Fibroblast of mammary gland (primary cell): Measurements from ENCODE around the gene DONSON.

Experiments
- DNase-seq: peaks from one replicate; pipeline ENCODE4 v3.0.0-alpha.2; 2010; ENCODE audit warnings: low read depth
- H3K4me3 ChIP-seq: 2 replicates; pipeline ENCODE4 v1.5.1; 2011; ENCODE audit warnings: low read depth, mild to moderate bottlenecking, low read length, moderate library complexity; ENCODE audit not compliant: control insufficient read depth
- CTCF ChIP-seq: conservative IDR thresholded peaks from 2 replicates; pipeline ENCODE4 v1.5.1; 2011; ENCODE audit warnings: low read depth, low read length, inconsistent platforms; ENCODE audit not compliant: control insufficient read depth, insufficient read depth

Gene DONSON

GRCh38 chr21:33541756-33542639 lies 46.5 kb downstream of the DONSON start, which contains the start of gene GART:
TSS of gene GART (minus strand) at chr21:33542117. CDS start at chr21:33539315, 2,802 bp downstream.
- no peak for TF ChIP-seq CTCF
- DNase-seq: peak; percentile 63
- peak within 1 kb of the TSS; percentile 98 for H3K4me3 ChIP-seq

GRCh38 chr21:33541105-33541711 lies 47.3 kb downstream of the DONSON start:
- peak; percentile 28 for DNase-seq
- TF ChIP-seq CTCF: no peak
- peak overlapping the region; percentile 77 for H3K4me3 ChIP-seq

- no peak for DNase-seq
Observed at GRCh38 chr21:33540711-33541104, 47.8 kb downstream of the DONSON start.

GRCh38 chr21:33539616-33540015 lies 48.9 kb downstream of the DONSON start:
- no peak overlapping the region for H3K4me3 ChIP-seq
- peak; percentile 48 for DNase-seq
- no peak for TF ChIP-seq CTCF

More at GRCh38 chr21:33540711-33541104, 47.8 kb downstream of the DONSON start:
- H3K4me3 ChIP-seq: peak overlapping the region; percentile 77
- no peak for TF ChIP-seq CTCF

GRCh38 chr21:33537212-33537611 lies 51.3 kb downstream of the DONSON start:
- H3K4me3 ChIP-seq: no peak overlapping the region
- TF ChIP-seq CTCF: no peak
- DNase-seq: no peak

GRCh38 chr21:33531007-33531406 lies 57.5 kb downstream of the DONSON start:
- no peak for TF ChIP-seq CTCF
- H3K4me3 ChIP-seq: no peak overlapping the region
- no peak for DNase-seq
